Lower leg skin (tissue), 3 donors: ENCODE measurements around the gene DDRGK1.
"Not testable (repeated sequence)": the region's sequence is repeated elsewhere in the genome, so short reads cannot be mapped to it uniquely, and the experiment has no call there.

Experiments
- POLR2A ChIP-seq, 2 donors: fragments of 450-650 bp; IDR thresholded peaks; one replicate each; pipeline ENCODE4 v1.6.1; 2016 to 2017; ENCODE audit warnings: antibody characterized with exemption in 2 of 2, mild to moderate bottlenecking in 1 of 2, moderate library complexity in 1 of 2
- TF ChIP-seq, protein P1 (sequence below), 3 donors: fragments of 450-650 bp; IDR thresholded peaks; one replicate each; pipeline ENCODE4 v1.5.1; 2016; ENCODE audit warnings: antibody characterized with exemption in 3 of 3, mild to moderate bottlenecking in 3 of 3, moderate library complexity in 2 of 3

DNA sequence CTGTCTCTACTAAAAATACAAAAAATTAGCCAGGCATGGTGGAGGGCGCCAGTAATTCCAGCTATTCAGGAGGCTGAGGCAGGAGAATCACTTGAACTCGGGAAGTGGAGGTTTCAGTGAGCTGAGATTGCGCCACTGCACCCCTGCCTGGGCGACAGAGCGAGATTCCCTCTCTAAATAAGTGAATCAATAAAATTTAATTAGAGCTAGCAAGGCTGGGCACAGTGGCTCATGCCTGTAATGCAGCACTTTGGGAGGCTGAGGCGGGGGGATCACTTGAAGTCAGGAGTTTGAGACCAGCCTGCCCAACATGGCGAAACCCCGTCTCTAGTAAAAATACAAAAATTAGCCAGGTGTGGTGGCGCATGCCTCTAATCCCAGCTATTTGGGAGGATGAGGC is 16.6 kb downstream of the DDRGK1 start:
- TF ChIP-seq, protein P1, sequence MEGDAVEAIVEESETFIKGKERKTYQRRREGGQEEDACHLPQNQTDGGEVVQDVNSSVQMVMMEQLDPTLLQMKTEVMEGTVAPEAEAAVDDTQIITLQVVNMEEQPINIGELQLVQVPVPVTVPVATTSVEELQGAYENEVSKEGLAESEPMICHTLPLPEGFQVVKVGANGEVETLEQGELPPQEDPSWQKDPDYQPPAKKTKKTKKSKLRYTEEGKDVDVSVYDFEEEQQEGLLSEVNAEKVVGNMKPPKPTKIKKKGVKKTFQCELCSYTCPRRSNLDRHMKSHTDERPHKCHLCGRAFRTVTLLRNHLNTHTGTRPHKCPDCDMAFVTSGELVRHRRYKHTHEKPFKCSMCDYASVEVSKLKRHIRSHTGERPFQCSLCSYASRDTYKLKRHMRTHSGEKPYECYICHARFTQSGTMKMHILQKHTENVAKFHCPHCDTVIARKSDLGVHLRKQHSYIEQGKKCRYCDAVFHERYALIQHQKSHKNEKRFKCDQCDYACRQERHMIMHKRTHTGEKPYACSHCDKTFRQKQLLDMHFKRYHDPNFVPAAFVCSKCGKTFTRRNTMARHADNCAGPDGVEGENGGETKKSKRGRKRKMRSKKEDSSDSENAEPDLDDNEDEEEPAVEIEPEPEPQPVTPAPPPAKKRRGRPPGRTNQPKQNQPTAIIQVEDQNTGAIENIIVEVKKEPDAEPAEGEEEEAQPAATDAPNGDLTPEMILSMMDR (IDR thresholded peaks at IDR 0.05): not testable (repeated sequence)
- not testable (repeated sequence) for TF ChIP-seq POLR2A (IDR thresholded peaks at IDR 0.05)
